22Rv1 (cell line): ENCODE results near the gene ULK4.

Experiments used
- H3K27ac ChIP-seq: fragments of 450-650 bp; 2 replicates; pipeline ENCODE4 v1.5.1; 2017
- CTCF ChIP-seq: fragments of 450-650 bp; IDR thresholded peaks from 2 replicates; pipeline ENCODE4 v1.5.1; 2017; ENCODE audit warnings: mild to moderate bottlenecking
- ZFX ChIP-seq: fragments of 450-650 bp; IDR thresholded peaks from 2 replicates; pipeline ENCODE4 v1.6.1; 2017; ENCODE audit warnings: antibody characterized with exemption, borderline replicate concordance

Gene ULK4

GRCh38 chr3:41579861-41580260 is 382.0 kb downstream of the ULK4 start:
- H3K27ac ChIP-seq: no peak overlapping the region
- TF ChIP-seq ZFX (no peak), CTCF (no peak)

DNA sequence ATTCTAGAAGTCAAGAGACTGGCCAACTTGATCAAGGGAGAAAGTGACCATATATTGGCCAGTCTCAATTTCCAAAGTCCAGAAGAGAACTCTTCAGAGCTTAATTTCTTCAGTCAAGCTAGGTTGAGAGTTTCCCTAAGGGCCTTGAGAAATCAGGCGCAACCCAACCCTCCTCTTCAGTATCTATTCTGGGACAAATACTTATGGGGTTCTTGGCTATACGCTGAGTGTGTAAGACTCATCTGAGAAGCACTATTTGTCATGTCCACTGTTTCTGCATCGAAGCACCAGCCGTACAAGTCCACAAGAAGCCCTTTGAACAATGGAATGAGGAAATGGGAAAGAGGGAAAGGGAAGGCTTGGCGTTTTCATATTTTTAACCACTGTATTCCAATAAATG is 383.1 kb downstream of the ULK4 start:
- TF ChIP-seq CTCF (no peak), ZFX (no peak)
- no peak overlapping the region for H3K27ac ChIP-seq

- H3K27ac ChIP-seq: no peak overlapping the region
- no peak for TF ChIP-seq ZFX
- no peak for TF ChIP-seq CTCF
Observed at GRCh38 chr3:41575724-41576123, 386.2 kb downstream of the ULK4 start.

DNA sequence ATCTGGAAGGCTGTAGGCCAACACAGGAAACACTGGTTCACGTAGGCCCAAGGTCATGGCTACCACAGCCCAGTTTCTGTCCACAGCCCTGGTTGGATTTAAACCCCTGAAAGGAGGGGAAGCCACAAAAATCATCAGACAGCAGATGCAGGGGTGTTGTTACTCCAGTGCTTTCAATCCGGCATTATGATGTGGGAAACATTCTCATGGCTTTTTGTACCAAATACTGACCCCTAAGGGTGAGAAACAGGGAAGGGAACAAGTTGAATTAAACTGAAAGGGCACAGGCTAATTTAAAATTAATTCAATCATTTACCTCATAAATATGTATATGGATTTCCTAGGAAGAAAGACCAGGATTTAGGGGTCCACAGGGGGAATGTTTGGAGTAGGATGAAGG is 387.0 kb downstream of the ULK4 start:
- no peak overlapping the region for H3K27ac ChIP-seq
- TF ChIP-seq ZFX (no peak), CTCF (0 out of 2 replicates have a peak, but pooled peaks have one; percentile 10)

GRCh38 chr3:41573591-41573990 is 388.3 kb downstream of the ULK4 start:
- TF ChIP-seq CTCF: no peak
- no peak for TF ChIP-seq ZFX

DNA sequence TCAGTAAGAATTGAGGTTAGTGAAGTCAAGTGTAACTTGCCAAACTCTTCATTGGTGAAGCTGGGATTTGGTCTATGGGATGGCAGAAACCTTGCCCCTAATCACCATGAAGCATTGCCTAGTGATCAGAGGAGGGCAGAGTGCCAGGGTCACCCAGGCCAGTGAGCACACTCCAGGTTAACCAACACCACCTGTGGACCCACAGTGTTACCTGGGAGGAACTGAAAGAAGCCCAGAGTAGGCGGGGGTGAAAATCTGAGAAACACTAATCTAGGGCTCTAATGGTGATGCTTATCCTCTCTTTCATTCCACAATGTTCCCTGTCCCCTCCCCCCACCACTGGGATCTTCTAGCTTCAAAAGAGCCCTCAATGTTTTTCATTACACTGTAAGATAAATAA is 389.8 kb downstream of the ULK4 start:
- TF ChIP-seq CTCF (no peak), ZFX (no peak)

More at GRCh38 chr3:41573591-41573990, 388.3 kb downstream of the ULK4 start:
- H3K27ac ChIP-seq: no peak overlapping the region

DNA sequence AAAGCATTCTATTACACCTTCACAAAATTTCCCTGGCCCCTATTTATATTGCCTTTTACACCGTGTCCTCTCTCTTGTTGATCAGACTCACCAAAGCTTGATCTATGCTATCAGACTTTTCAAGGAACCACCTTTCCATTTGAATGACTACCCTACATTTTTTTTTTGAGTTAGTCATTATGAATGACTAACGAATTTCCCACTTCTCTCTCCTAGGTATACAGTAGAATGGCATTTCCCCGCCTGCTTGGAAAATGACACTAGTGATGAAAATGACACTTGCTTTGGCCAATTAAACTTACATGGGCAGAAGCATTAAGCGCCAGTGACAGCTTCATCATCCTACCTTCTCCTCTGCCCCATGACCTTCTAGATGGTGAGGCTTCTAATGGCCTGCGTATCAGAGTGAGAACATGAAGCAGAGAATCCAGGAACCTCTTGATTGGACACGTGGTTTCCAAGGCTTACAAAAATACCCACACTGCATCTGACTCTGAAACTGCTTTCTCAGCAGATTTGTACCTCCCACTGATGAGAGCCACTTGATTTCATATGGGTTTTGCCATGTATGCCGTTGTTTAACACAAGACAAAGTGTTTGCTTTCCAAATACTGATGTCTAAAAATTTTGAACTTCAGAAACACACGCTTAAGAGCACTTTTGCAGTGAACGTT is 392.1 kb downstream of the ULK4 start:
- no peak overlapping the region for H3K27ac ChIP-seq
- TF ChIP-seq ZFX: no peak
- TF ChIP-seq CTCF: no peak

More for the DNA sequence above, 389.8 kb downstream of the ULK4 start:
- no peak overlapping the region for H3K27ac ChIP-seq
